Measurements from ENCODE around the gene ALDH3A1.

Gene ALDH3A1

GRCh38 chr17:19781488-19782458 is 33.7 kb upstream of the ALDH3A1 start:
- DNase-seq (ENCODE audit: low spot score), result no peak
- TF ChIP-seq CTCF (conservative IDR thresholded peaks at IDR 0.05; ENCODE audit: low read depth), result no peak
- ChIA-PET POLR2A (ENCODE audit: low non-redundant PET) (no interaction called here), CTCF (interaction anchor here (0.6 to 1.3 kb wide), 3 partner anchors 15 to 63 kb away, joined by 3 to 5 read pairs (median 3); no protein-coding TSS in a partner anchor)
- no peak overlapping the region for H3K27ac ChIP-seq

- ChIA-PET CTCF (no interaction called here), POLR2A (ENCODE audit: low non-redundant PET) (no interaction called here)
- H3K27ac ChIP-seq, result no peak overlapping the region
- no peak for DNase-seq (ENCODE audit: low spot score)
- no peak for TF ChIP-seq CTCF (conservative IDR thresholded peaks at IDR 0.05; ENCODE audit: low read depth)
These were observed 32.7 kb upstream of the ALDH3A1 start for GRCh38 chr17:19780846-19781245.

- ChIA-PET CTCF (interaction anchor here (0.7 kb wide), 1 partner anchor 32 kb away, joined by 6 read pairs; no protein-coding TSS in a partner anchor), POLR2A (ENCODE audit: low non-redundant PET) (interaction anchor here (0.6 kb wide), 1 partner anchor 320 kb away, joined by 4 read pairs; no protein-coding TSS in a partner anchor)
- no peak for DNase-seq (ENCODE audit: low spot score)
- no peak overlapping the region for H3K27ac ChIP-seq
- TF ChIP-seq CTCF (conservative IDR thresholded peaks at IDR 0.05; ENCODE audit: low read depth), result no peak
These were observed 25.4 kb upstream of the ALDH3A1 start for GRCh38 chr17:19773534-19773933.

- DNase-seq (ENCODE audit: low spot score), result no peak
- ChIA-PET POLR2A (ENCODE audit: low non-redundant PET) (no interaction called here), CTCF (no interaction called here)
- no peak overlapping the region for H3K27ac ChIP-seq
- no peak for TF ChIP-seq CTCF (conservative IDR thresholded peaks at IDR 0.05; ENCODE audit: low read depth)
These were observed 24.0 kb upstream of the ALDH3A1 start for GRCh38 chr17:19771971-19772630.

GRCh38 chr17:19770985-19771735 is 23.1 kb upstream of the ALDH3A1 start:
- ChIA-PET POLR2A (ENCODE audit: low non-redundant PET) (no interaction called here), CTCF (interaction anchor here (0.6 kb wide), 1 partner anchor 83 kb away, joined by 5 read pairs; no protein-coding TSS in a partner anchor)
- no peak for DNase-seq (ENCODE audit: low spot score)
- no peak for TF ChIP-seq CTCF (conservative IDR thresholded peaks at IDR 0.05; ENCODE audit: low read depth)
- no peak overlapping the region for H3K27ac ChIP-seq

Measured in RWPE1 (cell line).